Activated CD4-positive, alpha-beta T cell treated with anti-CD3 and anti-CD28 coated beads, Interleukin-10, Interleukin-2, amounts not matched to agents 100 ng/mL and 50 ng/mL, durations not matched to agents 16 hours and 8 hours (primary cell): Measurements from ENCODE around the gene ZNF407.
"Not testable (repeated sequence)": the region's sequence is repeated elsewhere in the genome, so short reads cannot be mapped to it uniquely, and the experiment has no call there.

ENCODE experiments used
- DNase-seq: peaks from one replicate; pipeline ENCODE4 v3.0.0-alpha.2; 2020

Gene ZNF407

DNA sequence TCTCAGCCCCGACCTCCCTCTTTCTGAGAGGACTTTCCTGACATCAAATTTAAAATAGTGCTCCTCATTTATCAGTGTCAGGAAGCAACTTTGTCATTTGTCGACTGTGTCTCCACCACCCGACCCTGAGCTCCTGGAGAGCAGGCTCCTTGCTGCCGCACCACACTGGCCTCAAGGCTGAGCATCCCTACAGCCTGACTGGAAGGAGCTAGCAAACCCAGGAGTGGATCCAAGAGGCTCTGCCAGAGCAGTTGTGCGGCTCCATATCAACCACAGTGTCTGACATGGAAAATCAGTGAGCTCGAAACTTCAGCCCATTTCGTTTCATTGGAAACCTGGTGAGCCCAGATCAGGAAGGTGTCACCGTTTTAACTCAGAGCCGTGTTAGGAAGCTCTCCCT lies 486.1 kb downstream of the ZNF407 start:
- DNase-seq: no peak

DNA sequence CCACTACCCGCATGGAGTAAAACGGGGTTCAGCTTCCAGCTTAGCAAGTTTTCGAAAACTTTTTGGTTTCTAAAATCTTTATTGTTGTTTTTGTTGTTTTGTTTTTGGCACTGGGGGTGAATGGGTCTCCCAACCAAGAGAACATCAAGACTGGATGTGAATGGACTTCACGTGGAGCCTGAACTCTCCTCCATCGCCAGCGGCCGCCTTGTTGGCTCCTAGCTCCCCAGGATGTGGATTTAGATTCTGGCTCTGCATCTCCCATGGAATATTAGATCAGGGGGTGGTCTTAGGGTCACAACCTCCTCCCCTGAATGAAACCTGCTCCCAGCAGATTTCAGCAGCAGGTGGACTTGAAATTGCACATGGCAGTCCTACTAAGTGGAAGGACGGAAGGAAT lies 488.0 kb downstream of the ZNF407 start:
- not testable (repeated sequence) for DNase-seq

DNA sequence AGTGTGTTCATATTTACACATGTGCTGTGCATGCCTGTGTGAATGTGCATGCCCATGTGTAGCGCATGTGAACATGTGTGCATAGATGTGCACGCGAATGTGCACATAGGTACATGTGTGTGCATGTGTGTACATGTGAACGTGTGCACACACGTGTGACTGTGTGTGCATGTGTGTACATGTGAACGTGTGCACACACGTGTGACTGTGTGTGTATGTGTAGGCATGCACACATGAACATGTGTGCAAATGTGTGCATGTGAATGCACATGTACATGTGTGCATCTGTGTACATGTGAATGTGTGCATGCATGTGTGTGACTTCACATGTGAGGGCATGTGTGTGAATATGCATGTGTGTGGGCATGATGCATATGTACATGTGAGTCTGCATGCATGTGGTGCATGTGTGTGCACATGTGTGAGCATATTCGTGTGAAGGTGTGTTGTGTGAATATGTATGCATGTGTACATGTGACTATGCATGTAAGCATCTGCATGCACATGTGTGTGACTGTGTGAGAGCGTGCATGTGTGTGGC lies 488.9 kb downstream of the ZNF407 start:
- DNase-seq: no peak

DNA sequence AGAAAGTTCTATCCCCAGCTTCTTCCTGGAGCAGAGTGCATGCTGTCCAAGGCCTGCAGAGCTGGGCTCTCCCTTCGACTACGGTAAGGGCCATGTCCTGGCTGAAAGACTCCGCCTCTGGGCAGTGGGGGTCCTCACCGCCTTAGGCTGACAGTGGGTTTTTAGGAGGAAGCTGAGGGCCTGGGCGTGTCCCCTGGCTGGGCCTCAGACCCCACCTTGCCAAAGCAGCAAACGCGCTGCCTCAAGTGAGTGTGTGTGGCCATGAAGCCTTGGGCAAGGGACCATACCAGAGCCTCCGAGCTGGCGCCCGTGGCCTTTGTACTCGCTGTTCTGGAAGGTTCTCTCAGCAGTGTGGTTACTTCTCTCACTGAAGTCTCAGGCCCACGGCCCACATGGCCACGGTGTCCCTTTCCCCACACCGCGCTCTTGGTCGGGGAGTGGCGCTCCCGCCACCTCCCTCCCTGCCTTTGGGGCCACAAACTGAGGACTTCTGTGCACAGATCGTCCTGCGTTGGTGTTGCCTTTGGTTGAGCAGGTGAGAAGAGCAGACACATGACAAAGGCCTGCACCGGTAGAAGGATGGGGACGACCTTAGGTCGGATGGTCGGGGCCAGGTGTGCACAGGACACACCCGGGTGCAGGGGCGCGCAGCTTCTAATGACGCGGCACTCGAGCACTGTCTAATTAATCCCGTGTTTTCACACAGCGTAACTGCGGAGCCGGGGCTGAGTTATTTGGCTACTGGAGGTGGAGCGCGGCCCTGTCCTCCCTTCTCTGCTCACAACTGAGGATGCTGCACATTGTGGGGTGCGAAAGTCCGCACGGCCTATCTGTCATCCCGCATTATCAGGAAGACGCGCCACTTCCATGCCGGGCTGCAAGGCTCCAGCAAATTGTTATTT lies 489.7 kb downstream of the ZNF407 start:
- no peak for DNase-seq

DNA sequence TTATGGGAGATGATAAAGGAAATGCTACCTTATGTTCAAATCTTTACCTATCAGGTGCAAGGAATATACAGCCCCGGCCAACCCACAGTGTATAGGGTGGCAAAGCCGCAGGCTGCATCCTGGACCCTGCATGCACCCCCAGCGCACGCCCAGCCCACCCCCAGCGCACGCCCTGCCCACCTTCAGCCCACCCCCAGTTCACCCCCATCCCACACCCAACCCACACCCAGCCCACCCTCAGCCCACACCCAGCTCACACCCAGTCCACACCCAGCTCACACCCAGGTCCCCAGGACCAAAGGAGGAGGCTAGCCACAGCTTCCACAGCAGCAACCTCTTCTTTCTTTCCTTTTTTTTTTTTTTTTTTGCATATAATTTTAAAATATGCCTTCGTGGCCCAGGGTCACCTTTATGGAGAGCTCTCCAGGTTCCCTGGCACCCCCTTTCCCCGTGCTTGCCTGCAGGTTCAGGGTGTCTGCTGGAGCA lies 490.4 kb downstream of the ZNF407 start:
- DNase-seq: no peak

DNA sequence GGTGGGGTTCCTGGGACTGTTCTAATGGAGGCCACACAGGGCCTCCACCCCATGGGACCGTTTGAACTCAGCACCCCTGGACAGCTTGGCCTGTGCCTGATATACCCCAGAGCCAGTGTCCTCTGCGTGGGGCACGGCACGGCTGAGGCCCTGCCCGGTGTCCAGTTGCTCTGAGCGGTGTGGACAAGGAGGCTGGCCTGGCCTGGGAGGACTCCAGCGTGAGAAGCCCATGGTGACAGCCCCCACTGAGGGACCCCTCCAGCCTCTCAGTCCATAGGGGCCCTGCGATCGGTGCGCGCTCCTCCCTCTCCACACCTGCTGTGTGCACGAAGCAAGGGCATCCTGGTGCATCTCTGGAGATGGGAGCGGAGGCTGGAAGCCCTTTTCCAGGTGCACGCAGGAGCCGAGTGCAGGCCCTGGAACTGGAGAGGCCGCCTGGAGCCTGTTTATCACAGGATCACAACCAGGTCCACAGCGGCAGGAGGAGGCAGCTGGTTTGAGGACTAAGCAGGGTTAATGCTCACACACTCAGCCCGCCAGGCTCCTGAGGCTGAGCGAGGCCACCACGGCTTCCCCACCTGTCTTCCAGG lies 491.0 kb downstream of the ZNF407 start:
- no peak for DNase-seq

DNA sequence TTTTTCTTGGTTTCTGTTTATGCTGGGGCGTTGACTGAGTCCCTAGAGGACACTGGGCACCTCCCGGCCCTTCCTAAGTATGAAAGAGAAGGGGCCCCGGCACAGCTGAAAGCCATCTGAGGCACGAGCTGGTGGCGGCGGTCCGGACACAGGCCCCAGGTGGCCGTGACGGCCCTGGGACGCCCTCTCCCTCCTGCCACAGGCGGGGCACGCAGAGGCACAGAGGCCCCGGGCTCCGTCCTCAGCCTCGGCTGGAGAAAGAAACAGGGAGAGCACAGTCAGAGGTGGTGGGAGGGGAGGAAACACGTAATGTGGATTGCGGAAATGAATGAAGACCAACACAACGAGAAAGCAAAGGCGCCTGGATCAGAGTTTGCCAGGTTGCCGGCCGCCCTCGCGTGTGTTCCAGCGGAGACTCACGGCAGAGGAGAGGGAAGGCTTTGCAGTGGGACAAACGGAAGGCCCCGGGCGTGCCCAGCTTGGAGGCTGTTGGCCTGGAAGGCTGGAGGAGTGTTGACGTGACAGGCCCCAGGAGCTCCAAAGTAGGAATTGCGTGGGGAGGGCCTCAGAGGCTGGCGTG lies 492.2 kb downstream of the ZNF407 start:
- DNase-seq: no peak

DNA sequence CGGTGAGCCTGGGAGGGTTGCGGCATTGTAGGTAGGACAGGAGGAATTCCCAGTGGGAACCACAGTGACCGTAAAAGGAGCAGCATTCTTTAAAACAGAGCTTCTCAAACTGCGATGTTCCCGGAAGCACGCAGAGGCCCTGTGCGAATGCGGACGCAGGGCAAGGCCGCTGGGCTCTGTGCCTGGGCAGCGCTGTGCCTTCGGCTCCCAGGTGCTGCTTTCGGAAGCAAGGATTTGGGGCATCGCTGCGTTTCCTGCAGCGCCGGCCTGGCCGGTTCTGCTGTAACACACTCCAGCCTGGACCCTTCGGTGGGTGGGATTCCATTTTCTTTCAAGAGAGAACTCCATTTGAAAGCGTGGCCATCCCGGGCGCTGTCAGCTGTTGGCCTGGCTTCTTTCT lies 492.7 kb downstream of the ZNF407 start:
- DNase-seq: no peak

DNA sequence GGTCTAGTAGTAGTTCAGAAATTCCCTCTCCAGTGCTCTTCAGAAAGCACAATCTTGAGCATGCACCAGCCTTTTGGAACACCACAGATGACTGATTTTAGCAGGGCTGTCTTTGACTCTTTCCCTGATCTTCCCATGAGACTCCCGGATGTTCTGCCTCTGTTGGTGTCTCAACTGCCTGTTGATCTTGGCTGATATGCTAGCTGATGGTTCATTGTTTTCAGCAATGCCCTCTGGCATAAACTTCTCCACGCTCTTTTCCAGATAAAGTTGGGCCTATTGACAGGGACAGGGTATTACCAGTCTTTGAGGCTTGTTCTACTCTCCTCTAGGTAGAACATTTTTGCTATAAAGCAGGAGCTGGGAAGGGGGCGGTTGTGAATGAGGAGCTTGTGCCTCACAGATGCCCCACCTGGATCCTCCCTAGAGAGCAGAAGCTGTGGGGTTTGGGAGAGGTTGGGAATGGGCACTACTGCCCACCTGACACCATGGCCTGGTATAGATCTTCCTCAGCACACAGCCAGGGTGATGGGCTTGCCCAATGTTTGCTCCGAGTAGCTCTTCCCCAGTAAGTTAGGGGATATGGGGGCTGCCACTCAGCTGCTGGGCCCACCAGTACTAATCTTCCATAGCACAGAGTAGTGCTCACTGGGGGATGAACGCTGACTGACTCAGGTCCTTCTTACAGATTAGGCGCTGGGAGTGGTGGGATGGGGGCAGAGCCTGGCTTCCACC lies 500.0 kb downstream of the ZNF407 start:
- DNase-seq: no peak

DNA sequence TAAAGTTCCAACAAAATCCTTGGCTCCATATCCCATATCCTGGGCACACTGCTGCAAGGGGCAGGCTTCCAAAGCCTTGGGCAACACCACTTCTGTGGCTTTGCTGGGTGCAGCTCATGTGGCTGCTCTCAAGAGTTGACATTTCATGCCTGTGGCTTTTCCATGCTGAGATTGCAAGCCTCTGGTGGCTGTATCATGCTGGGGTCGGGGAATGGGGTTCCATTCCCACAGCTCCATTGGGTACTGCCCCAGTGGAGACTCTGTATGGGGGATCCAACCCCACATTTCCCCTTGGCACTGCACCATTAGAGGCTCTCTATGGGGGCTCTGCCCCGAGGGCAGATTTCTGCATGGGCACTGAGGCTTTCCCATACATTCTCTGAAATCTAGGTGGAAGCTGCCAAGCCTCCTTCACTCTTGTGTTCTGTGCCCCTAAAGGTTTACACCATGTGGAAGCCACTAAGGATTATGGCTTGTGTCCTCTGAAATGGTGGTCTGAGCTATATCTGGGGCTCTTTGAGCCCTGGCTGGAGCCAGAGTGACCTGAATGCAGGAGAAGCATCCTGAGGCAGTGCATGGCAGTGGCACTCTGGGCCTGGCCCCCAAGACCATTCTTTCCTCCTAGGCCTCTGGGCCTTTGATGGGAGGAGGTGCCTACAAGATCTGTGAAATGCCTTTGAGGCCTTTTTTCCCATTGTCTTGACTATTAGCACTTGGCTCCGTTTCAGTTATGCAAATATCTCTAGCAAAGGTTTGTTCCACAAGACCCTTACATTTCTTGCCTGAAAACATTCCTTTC lies 503.4 kb downstream of the ZNF407 start:
- no peak for DNase-seq

DNA sequence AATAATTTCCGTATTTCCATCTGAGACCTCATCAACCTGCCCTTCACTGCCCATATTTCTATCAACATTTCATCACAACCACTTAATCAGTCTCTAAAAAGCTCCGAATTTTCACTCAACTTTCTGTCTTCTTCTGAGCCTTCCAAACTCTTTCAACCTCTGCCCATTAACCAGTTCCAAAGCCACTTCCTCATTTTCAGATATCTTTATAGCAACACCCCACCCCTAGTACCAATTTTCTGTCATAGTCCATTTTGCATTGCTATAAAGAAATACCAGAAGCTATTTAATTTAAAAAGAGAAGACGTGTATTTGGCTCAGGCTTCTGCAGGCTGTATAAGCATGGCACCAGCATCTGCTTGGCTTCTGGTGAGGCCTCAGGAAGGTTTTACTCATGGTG lies 504.2 kb downstream of the ZNF407 start:
- DNase-seq: no peak

DNA sequence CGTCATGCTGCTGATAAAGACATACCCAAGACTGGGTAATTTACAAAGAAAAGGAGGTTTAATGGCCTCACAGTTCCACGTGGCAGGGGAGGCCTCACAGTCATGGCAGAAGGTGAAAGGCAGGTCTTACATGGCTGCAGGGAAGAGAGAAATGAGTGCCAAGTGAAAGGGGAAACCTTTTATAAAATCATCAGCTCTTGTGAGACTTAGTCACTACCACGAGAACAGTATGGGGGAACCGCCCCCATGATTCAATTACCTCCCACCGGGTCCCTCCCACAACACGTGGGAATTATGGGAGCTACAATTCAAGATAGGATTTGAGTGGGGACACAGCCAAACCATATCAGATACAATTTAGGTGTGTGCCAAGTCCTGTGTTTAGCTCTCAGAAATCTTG lies 506.4 kb downstream of the ZNF407 start:
- not testable (repeated sequence) for DNase-seq

DNA sequence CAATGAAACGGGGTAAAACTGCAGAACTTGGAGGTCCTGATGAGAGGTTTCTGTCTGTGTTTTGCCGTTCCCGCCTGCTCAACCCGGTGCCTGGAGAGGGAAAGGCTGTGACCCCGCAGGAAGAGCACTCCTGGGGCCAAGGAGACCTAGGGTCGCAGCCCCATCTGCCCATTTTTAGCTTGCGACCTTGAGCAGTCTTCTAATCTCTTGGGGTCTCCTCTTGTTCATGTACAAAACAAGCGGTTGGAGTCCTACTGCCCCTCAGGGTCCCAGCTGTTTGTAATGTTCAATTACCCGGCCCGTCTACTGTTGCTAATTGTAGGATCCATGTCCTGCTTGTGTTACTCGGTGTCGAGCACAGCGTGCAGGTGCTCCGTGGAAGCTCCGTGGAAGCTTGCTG lies 506.8 kb downstream of the ZNF407 start:
- no peak for DNase-seq

DNA sequence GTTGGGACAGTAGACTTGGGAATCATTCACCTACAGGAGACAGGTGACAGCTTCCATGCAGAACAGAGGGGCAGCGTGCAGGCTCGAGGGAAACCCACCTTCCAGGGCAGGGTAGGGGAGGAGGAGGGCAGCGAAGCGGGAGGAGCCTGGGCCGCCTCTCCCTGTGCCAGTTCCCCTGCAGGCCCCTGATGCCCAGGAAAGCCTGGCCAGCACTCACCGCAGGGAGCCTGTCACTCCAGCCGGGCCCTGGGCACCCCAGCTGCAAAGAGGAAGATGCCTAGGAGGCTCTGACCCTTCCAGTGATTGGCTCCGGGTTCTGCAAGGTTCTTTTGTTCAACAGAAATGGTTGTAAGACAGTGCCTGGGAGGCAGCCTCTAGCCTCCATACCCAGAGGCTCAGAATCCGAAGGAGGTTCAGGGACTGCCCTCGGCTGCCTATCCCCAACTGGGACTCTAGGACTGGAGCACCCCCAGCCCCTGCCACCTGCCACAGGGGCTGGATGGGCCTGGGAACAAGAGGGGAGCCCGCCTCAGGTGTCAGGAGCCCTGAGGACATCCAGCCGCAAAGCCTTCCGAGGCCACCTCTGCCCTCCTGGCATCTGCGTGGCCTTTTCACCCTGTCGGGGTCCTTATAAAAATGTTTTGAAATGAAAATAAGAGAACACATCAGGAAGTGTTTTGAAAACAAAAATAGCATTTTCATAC lies 508.0 kb downstream of the ZNF407 start:
- DNase-seq: no peak

DNA sequence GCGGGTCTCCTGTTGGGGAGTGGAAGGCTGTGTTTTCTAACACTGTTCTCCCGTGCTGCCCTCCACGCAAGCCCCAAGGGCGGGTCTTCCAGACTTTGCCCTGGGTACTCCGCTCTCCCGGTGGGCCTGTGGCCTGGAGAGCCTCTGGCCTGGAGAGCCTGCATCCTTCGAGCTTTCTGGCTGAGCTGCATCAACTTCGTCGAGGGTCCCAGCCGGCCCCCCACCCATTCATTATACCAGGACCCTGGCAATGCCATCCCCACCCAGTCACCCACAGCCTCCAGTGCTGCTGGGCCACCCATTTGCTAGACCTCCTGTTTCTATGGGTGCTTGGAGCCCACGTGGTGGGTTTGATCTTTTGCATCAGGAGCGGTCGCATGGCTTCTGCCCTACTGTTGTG lies 509.1 kb downstream of the ZNF407 start:
- no peak for DNase-seq

DNA sequence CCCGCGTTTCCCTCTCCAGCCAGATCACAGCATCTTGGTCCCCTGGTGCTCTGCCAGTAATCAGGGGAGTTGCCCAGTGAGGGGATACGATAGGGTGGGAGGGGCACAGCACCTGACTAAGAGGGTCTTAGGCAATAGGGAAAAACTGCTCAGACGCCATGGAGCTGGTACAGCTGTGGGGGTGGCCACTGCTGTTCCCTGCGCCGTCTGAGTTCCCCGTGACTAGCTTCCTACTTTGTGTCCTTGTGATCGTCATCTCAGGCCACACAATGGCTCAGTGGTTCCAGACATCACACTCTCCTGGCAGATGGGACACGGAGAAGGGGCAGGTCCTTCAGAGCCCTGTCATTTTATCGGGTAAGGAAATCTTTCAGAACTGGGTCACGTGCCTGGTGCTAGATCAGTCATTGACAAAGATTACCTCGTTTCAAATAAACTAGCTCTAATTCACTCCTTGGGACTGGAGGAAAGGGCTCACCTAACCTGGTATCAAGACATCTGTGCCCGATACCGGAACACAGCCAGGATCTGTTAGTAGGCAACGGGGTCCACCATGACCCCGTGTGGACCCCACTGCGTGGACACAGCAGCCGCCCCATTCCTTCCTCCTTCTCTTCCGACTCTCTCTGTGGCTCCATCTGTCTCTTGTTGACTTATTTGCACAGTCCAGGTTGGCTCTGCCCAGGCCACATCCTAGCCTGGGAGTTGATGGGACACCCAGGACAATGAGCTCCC lies 509.7 kb downstream of the ZNF407 start:
- no peak for DNase-seq

DNA sequence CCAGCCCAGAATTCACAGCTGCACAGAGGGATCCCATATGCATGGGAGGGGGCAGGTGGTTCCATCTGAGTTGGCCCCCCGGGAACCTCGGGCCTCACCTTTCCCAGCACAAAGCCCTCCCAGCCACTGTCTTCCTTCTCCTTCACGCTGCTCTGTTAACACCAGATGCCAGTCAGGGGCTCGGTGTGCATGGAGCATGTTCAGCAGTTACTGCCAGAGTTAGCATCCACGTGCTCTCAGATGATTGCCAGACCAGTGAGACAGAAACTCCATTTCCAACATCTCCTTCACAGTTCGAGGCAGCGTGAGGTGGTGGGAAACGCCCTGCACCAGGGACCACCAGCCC lies 510.2 kb downstream of the ZNF407 start:
- no peak for DNase-seq

DNA sequence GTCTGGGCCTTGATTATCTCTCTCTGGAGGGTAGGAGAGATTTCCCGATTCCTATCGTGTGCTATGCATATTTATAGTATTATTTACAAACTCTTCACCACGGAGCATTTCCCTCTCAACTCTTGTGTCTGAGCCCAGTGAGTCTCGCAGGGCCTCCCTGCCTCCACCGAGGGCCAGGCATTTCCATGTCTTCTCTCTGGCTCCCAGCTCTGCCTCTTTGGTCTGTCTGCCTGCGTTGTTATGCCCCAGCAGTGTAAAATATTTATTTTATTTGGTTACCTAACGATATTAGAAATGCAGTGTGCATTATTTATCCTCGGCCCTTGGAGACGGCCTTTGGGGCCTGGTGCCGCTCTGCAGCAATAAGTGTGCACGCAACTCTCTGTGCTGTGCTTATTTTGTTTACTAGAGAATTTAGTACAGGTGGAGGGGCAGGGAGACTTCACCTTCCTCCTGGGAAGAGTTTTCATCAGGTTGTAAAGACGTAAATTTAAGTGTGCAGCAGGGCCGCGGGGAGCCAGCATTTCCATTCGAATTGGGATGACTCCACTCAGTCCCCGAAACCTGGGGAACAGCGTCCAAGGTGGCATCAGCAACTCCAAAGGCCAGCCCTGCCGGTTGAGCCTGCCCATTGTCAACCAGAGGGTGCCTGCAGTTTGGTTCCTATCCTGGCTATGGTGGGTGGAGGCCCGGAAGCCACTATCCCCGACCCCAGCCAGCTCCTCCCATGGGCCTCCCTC lies 511.1 kb downstream of the ZNF407 start:
- DNase-seq: no peak

DNA sequence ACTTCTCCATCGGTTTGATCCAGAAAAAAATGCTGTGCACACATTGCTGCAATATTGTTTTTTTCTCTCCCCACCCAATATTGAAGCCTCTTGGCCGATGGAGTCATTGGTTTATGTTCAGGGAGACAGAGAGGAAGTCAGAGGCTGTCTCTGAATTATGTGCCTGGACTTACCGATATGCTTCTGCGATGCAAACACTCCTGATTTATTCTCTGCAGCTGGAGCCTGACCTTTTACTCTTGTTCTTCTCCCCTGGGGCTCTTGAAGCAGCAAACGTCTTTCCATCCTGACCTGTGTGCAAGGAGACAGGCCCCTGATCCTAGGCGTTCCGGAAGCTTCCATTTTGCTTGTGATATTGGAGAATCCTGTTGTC lies 511.6 kb downstream of the ZNF407 start:
- no peak for DNase-seq

DNA sequence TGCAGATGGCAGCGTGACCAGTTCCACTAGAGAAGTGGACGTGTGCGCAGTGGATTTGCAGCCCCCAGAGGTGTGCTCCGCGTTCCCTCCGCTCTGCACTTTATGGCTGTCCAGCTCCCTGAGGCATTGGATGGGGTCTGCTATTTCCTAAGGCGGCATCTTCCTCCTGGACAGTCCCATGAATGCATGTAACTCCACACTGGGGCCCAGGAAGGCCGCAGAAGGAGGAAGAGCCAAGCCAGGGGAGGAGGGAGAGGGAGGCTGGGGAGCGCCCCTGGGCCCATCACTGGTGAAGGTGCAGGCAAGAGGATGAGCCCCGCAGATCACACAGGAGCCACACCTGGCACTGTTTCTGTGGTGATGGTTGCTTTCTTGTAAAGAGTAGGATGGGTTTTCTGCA lies 512.1 kb downstream of the ZNF407 start:
- DNase-seq: no peak
